Uterus (tissue), 4 donors: ENCODE results near the gene PLA2G4F. TPM values are rescaled to one million over a fixed set of nuclear protein-coding genes. Genes with fewer than 3 reads are reported as not detected.

ENCODE experiments used
- DNase-seq, 2 donors: peaks; one replicate each; pipeline ENCODE4 v3.0.0-alpha.2; 2019 to 2020
- H3K27ac ChIP-seq, 2 donors: fragments of 200-600 bp; sonication (generic); 1 replicate in 1 of 2; 2 replicates in 1 of 2; pipeline ENCODE4 v1.5.1; 2016 to 2018
- H3K27me3 ChIP-seq, 2 donors: fragments of 200-600 bp; sonication (generic); one replicate each; pipeline ENCODE4 v1.5.1; 2018 to 2019; ENCODE audit warnings: control low read depth in 1 of 2
- H3K36me3 ChIP-seq, 2 donors: fragments of 200-600 bp; sonication (generic); one replicate each; pipeline ENCODE4 v1.5.1; 2019; ENCODE audit warnings: control low read depth in 1 of 2
- H3K4me1 ChIP-seq, 2 donors: fragments of 200-600 bp; sonication (generic); one replicate each; pipeline ENCODE4 v1.5.1; 2018 to 2019; ENCODE audit warnings: control low read depth in 1 of 2
- H3K4me3 ChIP-seq, 2 donors: fragments of 200-600 bp; sonication (generic); 1 replicate in 1 of 2; 2 replicates in 1 of 2; pipeline ENCODE4 v1.5.1; 2018 to 2019; ENCODE audit warnings: mild to moderate bottlenecking in 1 of 2
- H3K9me3 ChIP-seq, 2 donors: fragments of 200-600 bp; sonication (generic); one replicate each; pipeline ENCODE4 v1.5.1; 2019; ENCODE audit warnings: control low read depth in 1 of 2
- CTCF ChIP-seq, 4 experiments: fragments of 200-600 bp in 2 of 4; fragments of 450-650 bp in 2 of 4; sonication (generic) in 2 of 4; IDR thresholded peaks; one replicate each; pipeline ENCODE4 v1.5.1; 2016 to 2019; ENCODE audit warnings: antibody characterized with exemption in 4 of 4, mild to moderate bottlenecking in 2 of 4, moderate library complexity in 1 of 4
- POLR2A ChIP-seq, 2 donors: fragments of 450-650 bp; IDR thresholded peaks; one replicate each; pipeline ENCODE4 v1.6.1; 2016; ENCODE audit warnings: antibody characterized with exemption in 2 of 2, mild to moderate bottlenecking in 1 of 2, moderate library complexity in 1 of 2
- intact Hi-C: fragments of 100-400 bp; cut with DNase I; formaldehyde crosslinking; loops from one replicate; pipeline ENCODE4 v1.15.1; 2023; ENCODE audit warnings: low total_unique reads
- total RNA-seq, 4 donors: library from RNA; depleted of rRNA in 3 of 4; stranded (reverse); fragments of >200 nt in 3 of 4; gene quantifications; one replicate each; pipeline versions ENCODE4 v1.1.0 to v1.2.4, GENCODE V29; 2014 to 2023
- donor health status: DM: yes; HTN: yes; CAD: no.

Gene PLA2G4F
- total RNA-seq, 4 donors from 2014 or later: 0.26 to 1.5 (median 0.29) TPM; not detected in 1

GRCh38 chr15:42100021-42100800 is 56.2 kb downstream of the PLA2G4F start:
- H3K36me3 ChIP-seq: no peaks in the 10 kb centered on the region
- no peaks in the 10 kb centered on the region for H3K4me1 ChIP-seq
- H3K9me3 ChIP-seq: no peaks in the 10 kb centered on the region
- DNase-seq: no peak
- H3K27ac ChIP-seq: no peak overlapping the region
- no peaks in the 10 kb centered on the region for H3K27me3 ChIP-seq
- no peak overlapping the region for H3K4me3 ChIP-seq
- no peak for TF ChIP-seq POLR2A (IDR thresholded peaks at IDR 0.05)
- TF ChIP-seq CTCF (IDR thresholded peaks at IDR 0.05): no peak
- intact Hi-C loops: no loop called here

GRCh38 chr15:42097018-42097417 is 59.4 kb downstream of the PLA2G4F start:
- Histone ChIP-seq H3K27ac (no peak overlapping the region), H3K9me3 (no peaks in the 10 kb centered on the region), H3K4me3 (no peak overlapping the region), H3K4me1 (no peaks in the 10 kb centered on the region), H3K27me3 (no peaks in the 10 kb centered on the region), H3K36me3 (no peaks in the 10 kb centered on the region)
- intact Hi-C loops: no loop called here
- no peak for TF ChIP-seq CTCF (IDR thresholded peaks at IDR 0.05)
- TF ChIP-seq POLR2A (IDR thresholded peaks at IDR 0.05): no peak
- no peak for DNase-seq

- DNase-seq: no peak
- no peaks in the 10 kb centered on the region for H3K27me3 ChIP-seq
- no peak for TF ChIP-seq POLR2A (IDR thresholded peaks at IDR 0.05)
- no peak for TF ChIP-seq CTCF (IDR thresholded peaks at IDR 0.05)
- no peaks in the 10 kb centered on the region for H3K9me3 ChIP-seq
- no peaks in the 10 kb centered on the region for H3K36me3 ChIP-seq
- no peaks in the 10 kb centered on the region for H3K4me1 ChIP-seq
- H3K4me3 ChIP-seq: no peak within 1 kb of the TSS
- intact Hi-C loops: no loop called here
- no peak within 1 kb of the TSS for H3K27ac ChIP-seq
Measured at GRCh38 chr15:42094512-42094963, 61.9 kb downstream of the PLA2G4F start, which contains the start of gene PLA2G4D. Gene PLA2G4D, minus strand, starts transcription at chr15:42094562. Its CDS starts 103 bp downstream, at chr15:42094459.

- H3K9me3 ChIP-seq: no peaks in the 10 kb centered on the region
- H3K27me3 ChIP-seq: no peaks in the 10 kb centered on the region
- no peak overlapping the region for H3K4me3 ChIP-seq
- intact Hi-C loops: no loop called here
- no peaks in the 10 kb centered on the region for H3K36me3 ChIP-seq
- no peaks in the 10 kb centered on the region for H3K4me1 ChIP-seq
- H3K27ac ChIP-seq: no peak overlapping the region
- TF ChIP-seq CTCF (IDR thresholded peaks at IDR 0.05): no peak
- TF ChIP-seq POLR2A (IDR thresholded peaks at IDR 0.05): no peak
- DNase-seq: no peak
Measured at GRCh38 chr15:42093966-42094365, 62.5 kb downstream of the PLA2G4F start.
